G401.6 (cell line): Measurements from ENCODE around the gene SBK2.

Experiments
- FAIRE-seq: peaks from 2 replicates; lab custom pipeline; 2012; peaks lifted over from hg19 to GRCh38; lab: Jason Lieb, UNC

Gene SBK2

DNA sequence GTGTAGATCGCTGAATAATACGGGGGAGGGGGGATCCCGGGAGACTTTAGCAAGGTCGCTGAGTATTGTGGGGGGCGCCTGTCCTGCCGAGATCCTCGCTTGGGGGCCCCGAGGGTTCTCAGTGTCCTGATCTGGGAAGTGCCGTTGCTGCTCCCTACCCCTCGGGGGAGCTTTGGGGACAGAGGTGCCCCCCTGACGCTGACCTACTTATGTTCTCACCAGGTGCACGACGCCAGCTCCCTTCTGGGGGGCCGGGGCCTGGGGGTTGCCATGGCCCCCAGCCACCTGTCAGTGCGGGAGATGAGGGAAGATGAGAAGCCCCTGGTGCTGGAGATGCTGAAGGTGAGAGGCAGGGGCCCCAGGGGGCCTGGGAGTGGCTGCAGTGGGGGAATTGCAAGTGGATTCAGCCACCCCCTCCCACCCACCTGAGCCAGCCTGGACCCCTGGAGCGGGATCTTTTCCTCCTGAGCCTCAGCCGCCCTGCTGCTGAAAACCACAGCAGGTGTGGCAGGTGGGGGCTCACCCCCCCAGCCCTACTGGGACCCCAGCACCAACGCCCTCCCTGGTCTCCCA, 51.4 kb downstream of the SBK2 start:
- no peak for FAIRE-seq

GRCh38 chr19:55484593-55485438, 52.1 kb downstream of the SBK2 start, which contains the start of gene NAT14:
TSS of gene NAT14 (plus strand) at chr19:55485188. CDS start at chr19:55485709, 521 bp downstream.
- peak; percentile 76 for FAIRE-seq

DNA sequence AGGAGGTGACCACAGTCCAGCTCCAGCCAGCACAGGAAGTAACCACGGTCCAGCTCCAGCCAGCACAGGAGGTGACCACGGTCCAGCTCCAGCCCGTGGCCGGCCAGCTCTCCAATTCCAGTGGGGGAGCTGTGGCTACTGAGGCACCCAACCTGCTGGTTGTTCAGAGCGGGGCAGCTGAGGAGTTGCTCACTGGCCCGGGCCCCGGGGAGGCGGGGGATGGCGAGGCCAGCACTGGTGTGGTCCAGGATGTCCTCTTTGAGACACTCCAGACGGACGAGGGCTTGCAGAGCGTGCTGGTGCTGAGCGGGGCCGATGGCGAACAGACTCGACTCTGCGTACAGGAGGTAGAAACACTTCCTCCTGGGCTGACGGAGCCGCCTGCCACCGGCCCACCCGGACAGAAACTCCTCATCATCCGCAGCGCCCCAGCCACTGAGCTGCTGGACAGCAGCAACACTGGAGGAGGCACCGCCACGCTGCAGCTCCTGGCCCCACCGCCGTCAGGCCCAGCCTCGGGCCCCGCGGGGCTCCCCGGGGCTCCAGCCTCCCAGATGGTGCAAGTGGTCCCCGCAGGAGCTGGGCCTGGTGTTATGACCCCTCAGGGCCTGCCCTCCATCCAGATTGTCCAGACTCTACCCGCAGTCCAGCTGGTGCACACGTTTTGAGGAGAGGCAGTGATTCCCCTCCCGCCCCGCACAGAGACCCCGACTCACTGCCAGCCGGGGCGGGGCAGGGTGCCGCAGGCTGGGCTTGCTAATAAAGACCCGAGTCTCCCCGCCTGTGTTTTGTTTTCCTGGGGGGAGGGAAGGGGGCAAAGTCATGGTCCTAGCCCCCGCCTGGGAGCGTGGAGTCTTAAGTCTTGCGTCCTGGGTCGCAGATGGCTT, 53.0 kb downstream of the SBK2 start:
- no peak for FAIRE-seq

GRCh38 chr19:55482967-55483705, 53.8 kb downstream of the SBK2 start:
- no peak for FAIRE-seq

DNA sequence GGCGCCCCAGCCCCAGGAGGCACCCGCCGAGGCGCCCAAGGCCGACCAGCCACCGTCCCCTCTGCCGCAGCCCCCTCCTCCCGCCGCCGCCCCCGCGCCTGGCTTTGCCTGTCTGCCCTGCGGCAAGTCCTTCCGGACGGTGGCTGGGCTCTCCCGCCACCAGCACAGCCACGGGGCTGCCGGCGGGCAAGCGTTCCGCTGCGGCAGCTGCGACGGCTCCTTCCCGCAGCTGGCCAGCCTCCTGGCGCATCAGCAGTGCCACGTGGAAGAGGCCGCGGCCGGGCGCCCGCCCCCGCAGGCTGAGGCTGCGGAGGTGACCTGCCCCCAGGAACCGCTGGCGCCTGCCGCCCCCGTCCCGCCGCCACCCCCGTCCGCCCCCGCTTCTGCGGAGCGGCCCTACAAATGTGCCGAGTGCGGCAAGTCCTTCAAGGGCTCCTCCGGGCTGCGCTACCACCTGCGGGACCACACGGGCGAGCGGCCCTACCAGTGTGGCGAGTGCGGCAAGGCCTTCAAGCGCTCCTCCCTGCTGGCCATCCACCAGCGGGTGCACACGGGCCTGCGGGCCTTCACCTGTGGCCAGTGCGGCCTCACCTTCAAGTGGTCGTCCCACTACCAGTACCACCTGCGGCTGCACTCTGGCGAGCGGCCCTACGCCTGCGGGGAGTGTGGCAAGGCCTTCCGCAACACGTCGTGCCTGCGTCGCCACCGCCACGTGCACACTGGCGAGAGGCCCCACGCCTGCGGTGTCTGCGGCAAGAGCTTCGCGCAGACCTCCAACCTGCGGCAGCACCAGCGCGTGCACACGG, 54.6 kb downstream of the SBK2 start:
- FAIRE-seq, result no peak

GRCh38 chr19:55481794-55482155, 55.2 kb downstream of the SBK2 start:
- no peak for FAIRE-seq

GRCh38 chr19:55481148-55481793, 55.7 kb downstream of the SBK2 start:
- FAIRE-seq, result no peak

DNA sequence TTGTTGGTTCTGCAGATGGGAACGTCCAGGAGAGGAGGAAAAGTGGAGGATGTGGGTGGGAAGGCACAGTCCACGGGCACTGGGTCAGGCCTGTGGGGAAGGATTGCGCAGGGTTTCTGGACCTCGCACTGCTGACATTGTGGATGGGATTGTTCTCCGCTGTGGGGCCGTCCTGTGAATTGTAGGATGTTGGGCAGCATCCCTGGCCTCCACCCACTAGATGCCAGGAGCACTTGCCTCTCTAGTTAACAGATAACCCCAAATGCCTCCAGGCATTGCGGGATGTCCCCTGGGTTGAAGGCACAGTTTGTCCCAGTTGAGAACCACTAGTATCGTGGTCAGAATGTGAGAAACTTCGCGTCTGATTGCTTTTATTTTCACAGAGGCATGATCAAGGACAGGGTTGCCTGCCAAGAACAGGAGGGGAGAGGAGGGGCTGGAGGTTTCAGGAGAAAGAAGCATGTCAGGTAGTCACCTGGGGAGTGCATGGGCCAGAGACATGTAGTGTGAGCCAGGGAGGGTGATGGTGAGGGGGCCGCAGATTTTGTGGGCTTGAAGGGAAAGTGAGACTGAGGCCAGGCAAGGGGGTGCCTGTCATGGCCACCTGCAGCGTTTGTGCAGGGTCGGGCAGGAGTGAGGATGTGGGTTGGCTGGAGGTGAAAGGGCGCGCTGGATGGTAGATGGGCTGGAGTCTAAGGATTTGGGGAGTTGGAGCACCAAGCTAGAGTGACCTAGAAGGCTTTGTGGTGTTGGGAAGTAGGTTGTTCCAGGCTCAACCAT, 57.3 kb downstream of the SBK2 start:
- no peak for FAIRE-seq

- no peak for FAIRE-seq
Measured at GRCh38 chr19:55479045-55479444, 57.9 kb downstream of the SBK2 start.
